ENCODE results near the gene DAP3.
A peak's percentile ranks its signal among the peaks of the same experiment; 100 is the strongest.
"Not testable (repeated sequence)": the region's sequence is repeated elsewhere in the genome, so short reads cannot be mapped to it uniquely, and the experiment has no call there.

DAP3 gene

DNA sequence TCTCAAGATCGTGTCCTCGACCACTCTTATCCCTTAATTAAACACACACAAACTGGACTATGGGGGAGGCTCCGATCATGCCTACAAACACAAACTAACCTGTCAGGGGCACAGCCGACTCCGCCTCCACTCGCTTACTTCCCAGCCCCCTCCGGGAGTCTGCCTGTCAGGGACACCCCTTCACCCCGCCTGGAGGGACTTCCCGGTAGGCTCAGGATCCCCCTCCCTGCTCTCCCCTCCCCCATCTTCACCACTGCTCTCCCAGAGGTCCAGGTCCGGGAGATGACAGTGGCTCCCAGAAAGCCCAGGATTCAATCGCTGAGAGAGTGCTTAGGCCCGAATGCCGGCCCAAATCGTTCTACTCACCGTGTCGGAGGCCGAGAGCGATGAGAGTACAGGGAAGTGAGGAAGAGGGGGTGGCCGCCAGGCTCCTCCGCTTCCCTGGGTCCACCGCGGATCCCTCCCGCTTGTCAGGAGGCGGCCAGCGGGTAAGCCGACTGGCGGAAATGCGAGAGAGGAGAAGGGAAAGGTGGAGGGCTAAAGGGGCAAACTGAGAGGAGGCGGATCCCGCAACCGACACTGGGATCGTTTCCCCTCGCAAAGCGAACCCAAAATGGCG is 1.1 kb upstream of the DAP3 start:
- DNase-seq = not testable (repeated sequence)

DNA sequence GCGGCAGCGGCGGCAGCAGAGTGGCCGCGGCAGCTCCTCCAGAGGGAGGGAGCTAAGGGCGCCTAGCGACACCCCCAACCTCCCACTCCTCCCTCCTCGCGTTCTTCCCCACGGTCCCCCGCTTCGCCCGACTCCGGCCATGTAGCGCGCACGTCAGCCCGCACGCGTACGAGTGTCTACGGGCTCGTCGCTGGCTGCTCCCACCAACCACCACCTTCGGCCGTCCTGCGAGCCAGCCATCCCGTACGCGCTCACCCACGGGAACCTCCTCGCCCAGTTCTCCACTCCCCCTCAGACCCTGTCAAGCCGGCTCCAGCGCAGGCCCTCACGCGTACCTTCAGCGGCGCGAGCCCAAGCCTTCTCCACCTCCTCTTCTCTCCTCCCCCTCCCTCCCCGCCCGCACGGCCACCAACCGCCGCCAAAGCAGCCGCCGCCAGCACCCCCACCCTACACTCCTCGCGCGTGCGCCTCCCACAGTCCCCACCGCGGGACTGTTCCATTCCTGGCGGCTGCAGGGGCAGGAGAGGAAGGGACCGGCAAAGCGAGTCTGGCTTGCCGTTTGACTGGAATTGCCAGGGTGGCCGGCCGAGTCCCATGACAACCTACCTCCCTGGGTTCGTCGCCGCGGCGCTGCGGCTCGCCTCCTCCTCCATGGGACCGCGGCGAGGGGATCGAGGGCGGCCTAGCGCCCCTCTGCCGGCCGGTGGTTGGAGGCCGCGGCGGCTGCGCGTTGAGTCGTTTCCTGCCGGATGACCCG is 389 bp upstream of the DAP3 start, which contains the start of gene YY1AP1:
TSS of gene YY1AP1 (minus strand) at position 451 of the 757 bp plus-strand sequence. CDS start 8,338 bp downstream, outside the sequence.
- peak; percentile 79 for DNase-seq

DNA sequence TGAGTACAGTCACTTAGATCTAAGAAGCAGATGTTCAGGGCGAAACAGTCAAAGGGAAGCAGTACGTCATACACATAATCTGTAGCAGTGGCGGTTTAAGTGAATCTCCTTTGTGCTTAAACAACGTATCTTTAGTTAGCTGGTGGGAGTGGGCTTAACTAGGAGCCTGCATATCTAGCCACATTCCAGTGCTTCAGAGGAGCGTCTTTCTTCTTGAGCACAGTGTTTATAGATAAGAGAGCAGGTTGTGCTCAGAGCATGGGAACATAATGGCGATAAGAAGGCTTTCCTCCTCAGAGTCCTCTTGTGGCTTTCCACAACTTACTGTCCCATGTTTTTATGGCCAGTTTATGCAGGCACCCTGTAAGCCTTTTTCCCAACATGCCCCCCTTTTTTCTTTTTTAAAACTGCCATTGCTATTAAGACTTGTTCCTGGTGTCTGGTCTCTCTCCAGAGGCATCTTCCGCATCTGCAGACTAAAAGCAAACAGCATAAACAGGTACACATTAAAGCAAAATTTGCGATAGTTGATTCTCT is 3.2 kb downstream of the DAP3 start:
- no peak for DNase-seq

DNA sequence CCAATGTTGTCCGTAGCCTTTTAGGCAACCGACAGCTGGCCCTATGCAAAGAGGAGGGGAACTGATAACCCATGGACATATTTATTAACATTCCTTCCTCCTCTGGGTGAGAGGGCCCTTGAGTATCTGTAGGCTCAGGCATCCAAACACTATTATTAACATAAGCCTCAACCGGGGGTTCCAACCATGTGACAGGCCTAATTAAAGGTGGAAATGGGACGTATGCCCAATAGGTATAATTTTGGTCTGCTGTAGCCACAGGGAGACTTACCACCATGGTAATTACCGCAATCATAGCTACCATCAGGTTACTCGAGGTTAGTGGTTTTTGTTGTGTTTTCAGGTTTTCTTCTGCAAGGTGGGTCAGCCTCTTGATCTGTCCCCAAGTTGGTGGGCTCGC is 5.3 kb downstream of the DAP3 start:
- DNase-seq = no peak

DNA sequence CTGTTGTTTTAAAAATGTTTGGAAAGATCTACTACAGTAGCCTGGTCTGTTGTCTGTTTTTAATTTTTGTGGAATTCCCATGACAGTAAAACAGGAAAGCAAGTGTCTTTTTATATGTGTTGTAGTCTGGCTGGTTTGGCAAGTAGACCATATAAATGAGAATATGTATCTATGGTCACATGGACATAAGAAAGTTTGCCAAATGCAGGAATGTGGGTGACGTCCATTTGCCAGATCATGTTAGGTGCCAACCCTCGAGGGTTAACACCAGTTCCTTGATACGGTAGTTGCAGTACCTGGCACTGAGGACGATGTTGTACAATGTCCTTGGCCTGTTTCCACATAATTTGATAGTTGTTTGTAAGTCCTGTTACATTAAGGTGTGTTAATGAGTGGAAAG is 6.2 kb downstream of the DAP3 start:
- DNase-seq = no peak

DNA sequence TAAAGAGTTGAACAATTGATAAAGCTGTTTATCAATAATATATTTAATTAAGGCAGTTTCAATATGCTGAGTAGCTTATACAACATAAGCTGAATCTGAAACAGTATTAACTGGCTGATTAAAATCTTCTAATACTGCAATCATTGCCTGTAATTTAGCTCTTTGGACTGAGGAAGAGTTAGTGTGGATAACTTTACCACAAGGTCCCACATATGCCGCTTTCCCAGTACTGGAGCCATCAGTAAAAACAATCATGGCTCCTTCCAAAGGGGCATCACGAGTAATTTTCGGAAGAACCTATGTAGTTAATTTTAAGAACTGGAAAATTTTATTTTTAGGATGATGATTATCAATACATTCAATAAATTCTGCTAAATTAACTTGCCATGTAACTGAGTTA is 6.7 kb downstream of the DAP3 start:
- no peak for DNase-seq

DNA sequence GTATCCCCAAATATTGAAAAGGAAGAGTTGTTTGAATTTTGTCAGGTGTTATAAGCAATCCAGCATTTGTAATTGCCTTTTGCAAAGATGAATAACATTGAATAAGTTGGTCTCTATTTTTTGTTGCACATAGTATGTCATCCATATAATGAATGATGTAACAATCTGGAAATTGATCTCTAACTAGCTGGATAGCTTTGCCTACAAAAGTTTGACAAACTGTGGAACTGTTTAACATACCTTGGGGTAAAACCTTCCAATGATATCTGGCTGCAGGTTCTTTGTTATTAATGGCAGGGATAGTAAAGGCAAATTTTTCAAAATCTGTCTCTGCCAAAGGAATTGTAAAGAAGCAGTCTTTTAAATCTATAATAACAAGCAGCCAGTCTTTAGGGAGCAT is 7.6 kb downstream of the DAP3 start:
- DNase-seq = no peak

DNA sequence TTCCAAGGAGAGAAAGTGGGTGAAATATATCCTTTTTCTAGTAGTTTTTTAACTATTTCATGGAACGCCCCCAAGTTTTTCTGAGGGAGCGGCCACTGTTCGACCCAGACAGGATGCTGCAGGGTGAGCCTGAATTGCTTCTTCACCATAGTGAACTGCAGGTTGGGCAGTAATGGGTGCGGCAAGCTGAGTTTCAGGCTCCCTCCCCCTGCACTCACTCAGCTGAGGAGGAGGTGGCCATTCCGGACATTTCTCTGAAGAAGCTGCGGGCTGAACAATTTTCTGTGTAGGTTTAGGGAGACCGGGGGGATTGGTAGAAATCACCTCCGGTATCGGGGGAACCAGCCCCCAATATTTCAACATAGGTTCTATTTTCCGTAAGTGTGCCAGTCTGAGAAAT is 8.2 kb downstream of the DAP3 start:
- DNase-seq = no peak

DNA sequence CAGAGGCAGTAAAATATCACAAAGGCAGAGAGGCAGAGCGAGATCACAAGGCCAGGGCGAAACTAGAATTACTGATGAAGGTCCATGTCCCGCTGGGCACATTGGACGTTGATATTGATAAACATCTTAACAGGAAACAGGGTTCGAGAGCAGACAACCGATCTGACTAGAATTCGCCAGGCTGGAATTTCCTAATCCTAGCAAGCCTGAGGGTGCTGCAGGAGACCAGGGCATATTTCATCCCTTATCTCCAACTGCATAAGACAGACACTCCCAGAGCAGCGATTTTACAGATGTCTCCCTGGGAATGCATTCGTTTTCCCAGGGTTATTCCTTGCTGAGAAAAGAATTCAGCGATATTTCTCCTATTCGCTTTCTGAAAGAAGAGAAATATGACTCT is 8.7 kb downstream of the DAP3 start:
- not testable (repeated sequence) for DNase-seq

DNA sequence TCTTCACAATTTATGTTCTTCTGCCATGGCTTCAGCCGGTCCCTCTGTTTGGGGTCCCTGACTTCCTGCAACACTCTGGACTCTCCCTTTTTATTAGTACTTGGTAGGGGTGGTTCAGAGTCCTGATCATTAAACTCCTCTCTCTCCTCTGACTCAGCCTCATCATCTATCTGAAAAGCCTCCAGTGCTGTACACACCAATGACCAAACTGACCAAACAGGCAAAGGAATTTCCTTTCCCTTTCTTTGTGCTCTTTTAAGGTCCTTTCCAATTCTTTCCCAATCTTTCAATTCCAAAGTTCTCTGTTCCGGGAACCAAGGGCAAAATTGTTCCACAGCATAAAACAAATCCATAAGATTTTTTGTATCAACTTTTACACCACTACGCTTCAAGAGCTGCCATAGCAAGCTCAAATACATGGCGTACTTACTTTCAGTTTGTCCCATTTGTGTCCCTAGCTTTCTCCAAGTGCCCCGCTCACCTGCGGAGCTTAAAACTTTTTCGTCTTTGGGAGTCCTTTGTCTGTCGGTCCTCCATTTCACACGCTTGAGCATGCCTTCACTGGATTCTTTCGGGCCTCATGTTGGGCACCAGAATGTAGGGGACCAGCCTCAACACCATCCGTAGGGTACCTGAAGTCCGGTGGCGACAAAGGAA is 9.6 kb downstream of the DAP3 start:
- DNase-seq = no peak

DNA sequence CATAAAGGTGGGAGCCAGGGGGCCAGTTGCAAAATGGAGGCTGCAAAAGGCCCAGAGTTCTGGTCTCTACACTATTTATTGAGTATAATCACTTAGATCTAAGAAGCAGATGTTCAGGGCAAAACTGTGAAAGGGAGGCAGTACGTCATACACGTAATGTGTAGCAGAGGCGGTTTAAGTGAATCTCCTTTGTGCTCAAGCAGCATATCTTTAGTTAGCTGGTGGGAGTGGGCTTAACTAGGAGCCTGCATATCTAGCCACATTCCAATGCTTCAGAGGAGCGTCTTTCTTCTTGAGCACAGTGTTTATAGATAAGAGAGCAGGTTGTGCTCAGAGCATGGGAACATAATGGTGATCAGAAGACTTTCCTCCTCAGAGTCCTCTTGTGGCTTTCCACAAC is 10.2 kb downstream of the DAP3 start:
- DNase-seq = not testable (repeated sequence)

DNA sequence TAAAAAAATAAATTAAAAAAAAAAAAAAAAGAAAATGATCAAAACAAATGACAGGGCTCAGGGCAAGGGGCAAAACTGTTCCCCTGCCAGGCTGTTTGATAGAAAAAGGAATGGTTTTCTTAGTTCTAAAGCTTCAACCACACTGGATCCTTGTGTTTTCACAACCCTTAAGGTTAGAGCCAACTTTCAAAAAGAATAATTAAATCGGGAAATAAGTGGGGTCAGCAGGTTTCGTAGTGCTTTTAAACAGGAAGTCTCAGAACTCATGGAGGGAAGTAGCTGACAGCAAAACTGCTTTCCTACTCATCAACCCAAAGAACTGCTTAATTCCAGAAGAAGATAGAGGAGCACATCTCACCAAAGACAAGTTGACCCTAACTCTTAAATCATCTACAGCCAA is 12.8 kb downstream of the DAP3 start:
- not testable (repeated sequence) for DNase-seq

DNA sequence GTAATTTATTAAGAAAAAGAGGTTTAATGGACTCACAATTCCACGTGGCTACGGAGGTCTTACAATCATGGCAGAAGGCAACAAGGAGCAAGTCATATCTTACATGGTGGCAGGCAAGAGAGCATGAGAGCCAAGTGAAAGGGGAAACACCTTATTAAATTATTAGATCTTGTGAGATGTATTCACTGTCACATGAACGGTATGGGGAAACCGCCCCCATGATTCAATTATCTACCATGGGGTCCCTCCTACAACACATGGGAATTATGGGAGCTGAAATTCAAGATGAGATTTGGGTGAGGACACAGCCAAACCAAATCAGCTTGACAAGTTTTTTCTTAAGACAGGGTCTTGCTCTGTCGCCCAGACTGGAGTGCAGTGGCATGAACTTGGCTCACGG is 14.3 kb downstream of the DAP3 start:
- DNase-seq = no peak

DNA sequence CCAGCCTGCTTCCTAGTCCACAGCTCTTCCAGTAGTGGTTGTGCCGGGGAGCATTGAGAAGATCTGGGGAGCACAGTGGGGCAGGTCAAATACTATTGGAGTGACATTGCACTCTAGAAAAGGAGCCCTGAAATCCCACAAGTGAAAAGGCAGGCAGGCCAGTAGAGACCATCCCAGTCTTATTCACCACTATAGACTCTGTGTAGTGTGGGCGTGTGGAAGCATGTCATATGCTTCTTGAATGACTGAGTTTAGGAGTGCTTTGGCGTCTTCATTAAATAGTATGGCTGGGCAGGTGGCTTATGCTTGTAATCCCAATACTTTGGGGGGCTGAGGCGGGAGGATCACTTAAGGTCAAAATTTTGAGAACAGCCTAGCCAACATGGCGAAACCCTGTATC is 15.5 kb downstream of the DAP3 start:
- DNase-seq = not testable (repeated sequence)

DNA sequence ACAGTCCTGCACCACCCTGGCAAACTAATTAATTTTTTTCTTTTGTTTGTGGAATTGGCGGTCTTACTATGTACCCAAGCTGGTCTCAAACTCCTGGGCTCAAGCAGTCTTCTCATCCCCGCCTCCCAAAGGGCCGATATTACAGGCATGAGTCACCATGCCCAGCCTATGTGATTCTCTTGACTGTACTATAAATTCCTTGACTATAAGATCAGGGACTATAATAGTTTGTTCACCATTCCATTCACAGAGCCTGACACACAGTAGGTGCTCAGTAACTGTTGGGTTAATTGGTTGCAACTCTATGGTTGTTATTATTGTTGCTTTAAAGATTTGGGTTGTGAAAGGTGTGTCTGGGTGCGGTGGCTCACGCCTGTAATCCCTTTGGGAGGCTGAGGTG is 17.2 kb downstream of the DAP3 start:
- DNase-seq = no peak

DNA sequence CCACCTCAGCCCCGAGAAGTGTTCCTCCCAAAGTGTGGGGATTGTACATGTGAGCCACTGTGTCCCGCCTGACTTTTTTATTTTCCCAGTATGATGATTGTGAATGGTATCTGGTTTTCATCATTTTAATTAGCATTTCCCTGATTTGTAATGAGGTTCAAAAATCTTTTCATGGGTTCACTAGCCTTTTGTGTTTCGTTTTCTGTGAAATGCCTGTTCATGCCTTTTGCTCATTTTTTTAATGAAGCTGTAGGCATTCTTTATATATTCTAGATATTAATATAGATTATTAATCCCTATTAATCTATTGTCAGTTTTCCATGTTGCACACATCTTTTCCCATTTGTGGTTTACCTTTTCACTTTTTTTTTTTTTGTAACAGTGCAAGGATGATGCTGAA is 20.5 kb downstream of the DAP3 start:
- DNase-seq = no peak

DNA sequence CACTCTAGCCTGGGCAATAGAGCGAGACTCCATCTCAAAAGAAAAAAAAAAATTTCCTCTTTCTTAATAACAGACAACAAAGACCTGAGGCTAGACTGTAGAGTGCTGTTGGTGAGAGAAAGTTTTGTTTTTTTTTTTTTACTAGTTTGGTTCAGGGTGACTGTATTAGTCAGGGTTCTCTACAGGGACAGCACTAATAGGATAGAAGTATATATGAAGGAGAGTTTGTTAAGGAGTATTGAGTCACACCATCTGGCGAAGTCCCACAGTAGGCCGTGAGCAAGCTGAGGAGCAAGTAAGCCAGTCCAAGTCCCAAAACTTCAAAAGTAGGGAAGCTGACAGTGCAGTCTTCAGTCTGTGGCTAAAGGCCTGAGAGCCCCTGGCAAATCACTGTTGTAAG is 22.6 kb downstream of the DAP3 start:
- DNase-seq = not testable (repeated sequence)

DNA sequence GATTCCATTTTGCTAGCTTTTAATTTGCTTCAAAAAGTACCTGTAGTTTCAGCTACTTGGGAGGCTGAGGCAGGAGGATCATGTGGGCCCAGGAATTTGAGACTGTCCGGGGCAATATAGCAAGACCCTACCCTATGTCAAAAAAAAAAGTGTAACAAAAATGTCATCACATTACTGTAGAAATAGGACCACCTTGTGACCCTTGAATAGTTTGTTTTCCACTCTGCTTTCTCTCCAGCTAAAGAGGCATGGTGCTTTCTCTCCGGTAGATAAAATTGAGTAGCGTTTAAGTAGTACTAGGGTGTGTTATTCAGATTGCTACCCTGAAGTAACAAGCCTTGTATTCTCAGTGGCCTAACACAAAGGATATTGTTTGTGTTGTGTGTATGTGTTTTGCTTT is 23.7 kb downstream of the DAP3 start:
- DNase-seq = not testable (repeated sequence)

DNA sequence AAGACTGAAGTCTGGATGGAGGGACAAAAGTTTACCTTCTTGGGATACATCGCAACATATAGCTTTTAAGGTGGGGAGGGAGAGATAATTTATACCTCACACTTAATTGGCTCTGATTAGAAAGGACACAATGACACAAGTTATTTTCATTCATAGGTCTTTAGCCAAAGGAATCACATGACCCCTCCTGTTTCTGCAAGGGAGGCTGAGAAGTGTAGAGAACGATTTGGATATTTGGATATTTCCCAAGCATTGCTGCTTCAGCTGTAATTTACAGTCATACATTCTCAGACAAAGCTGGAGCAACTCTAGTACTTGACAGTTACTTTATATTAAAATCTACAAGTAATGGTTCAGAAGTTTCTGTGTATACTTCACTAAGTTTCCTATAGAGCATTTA is 24.2 kb downstream of the DAP3 start:
- no peak for DNase-seq

DNA sequence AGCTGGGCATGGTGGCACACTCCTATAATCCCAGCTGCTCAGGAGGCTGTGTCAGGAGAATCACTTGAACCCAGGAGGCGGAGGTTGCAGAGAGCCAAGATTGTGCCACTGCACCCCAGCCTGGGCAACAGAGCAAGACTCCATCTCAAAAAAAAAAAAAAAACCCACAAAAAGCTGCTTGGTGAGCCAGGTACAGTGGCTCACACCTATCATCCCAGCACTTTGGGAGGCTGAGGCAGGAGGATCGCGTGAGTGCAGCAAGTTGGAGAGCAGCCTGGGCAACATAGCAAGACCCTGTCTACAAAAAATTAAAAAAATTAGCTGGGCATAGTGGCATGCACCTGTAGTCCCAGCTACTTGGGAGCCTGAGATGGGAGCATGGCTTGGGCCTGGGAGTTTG is 26.2 kb downstream of the DAP3 start:
- not testable (repeated sequence) for DNase-seq

DNA sequence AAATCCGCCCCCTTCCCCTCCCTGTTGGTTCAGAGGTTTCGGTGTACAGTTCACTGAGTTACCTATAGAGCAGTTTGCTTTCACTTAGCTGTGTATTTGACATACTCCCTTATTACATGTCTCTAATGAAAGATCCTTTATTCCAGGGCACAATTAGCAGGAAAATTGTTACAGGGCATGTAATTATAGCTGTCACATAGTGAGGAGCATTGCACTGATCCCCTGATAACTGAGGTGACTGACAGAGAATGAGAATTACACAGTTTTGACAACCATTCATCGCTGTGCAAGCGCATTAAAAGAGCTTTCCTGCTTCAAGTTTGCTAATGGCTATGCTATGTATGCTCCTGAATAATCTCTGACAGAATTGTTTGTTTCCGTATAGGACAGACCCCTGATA is 26.9 kb downstream of the DAP3 start:
- no peak for DNase-seq

DNA sequence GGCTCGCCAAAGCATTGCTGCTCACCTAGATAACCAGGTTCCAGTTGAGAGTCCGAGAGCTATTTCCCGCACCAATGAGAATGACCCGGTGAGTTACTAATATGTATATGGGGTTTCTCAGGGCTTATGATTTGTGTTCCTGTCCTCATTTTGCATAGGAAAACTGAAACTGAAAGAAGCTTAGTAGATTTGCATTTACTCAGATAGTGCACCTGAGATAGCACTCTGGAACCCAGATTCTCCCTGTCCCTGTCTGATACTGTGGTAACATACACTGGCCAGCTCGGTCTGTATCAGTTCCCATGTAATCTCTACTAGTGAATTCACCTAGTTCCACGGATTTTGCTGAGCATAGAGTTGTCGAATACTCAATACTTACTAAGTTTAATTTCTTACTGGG is 28.1 kb downstream of the DAP3 start:
- DNase-seq = no peak

DNA sequence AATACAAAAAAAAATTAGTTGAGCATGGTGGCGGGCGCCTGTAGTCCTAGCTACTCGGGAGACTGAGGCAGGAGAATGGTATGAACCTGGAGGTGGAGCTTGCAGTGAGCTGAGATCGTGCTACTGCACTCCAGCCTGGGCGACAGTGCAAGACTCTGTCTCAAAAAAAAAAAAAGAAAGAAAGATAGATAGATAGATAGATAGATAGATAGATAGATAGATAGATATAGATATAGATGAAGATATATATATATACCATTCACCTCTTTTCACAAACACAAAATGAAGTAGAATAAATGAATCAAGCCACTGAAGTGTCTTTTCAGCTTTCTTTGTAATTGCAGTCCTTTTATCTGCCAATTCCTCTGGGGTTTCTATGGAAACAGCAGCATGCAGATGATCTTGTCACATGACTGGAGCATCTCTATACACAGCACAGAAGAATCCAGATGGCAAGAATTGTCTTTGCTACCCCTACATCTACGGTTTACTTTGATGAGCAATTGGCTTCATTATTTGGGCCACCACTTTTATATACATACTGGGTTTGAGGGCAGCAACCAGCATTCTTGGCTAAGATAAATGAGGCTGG is 29.7 kb downstream of the DAP3 start:
- DNase-seq = not testable (repeated sequence)

DNA sequence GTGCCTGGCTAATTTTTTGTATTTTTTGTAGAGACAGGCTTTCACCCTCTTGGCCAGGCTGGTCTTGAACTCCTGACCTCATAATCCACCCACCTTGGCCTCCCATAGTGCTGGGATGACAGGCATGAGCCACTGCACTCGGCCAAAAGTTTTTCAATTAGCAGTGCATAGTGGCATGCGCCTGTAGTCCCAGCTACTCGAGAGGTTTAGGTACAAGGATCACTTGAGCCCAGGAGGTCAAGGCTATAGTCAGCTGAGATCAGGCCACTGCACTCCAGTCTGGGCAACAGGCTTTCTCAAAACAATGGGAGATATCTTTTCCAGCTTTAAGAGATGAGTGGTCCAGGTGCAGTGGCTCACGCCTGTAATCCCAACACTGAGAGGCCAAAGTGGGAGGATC is 30.8 kb downstream of the DAP3 start:
- no peak for DNase-seq
